ENCODE measurements around the gene CMIP.

- TF ChIP-seq CTCF (IDR thresholded peaks at IDR 0.05): no peak
- no peak for TF ChIP-seq POLR2A (IDR thresholded peaks at IDR 0.05)
Measured at GRCh38 chr16:81527477-81528178, 83.0 kb downstream of the CMIP start.

Data from thyroid gland (tissue), 4 donors.